Endothelial cell (in vitro differentiated cells): ENCODE results near the gene CSF1R. TPM values are rescaled to one million over a fixed set of nuclear protein-coding genes. Genes with fewer than 3 reads are reported as not detected.

Source experiments
- DNase-seq: peaks from one replicate; pipeline ENCODE4 v3.0.0; 2021; ENCODE audit warnings: low spot score
- H3K27ac Mint-ChIP-seq: one replicate; pipeline ENCODE4 v1.8.0; 2021; ENCODE audit warnings: mixed read lengths, inconsistent platforms; ENCODE audit not compliant: unreplicated experiment
- H3K27me3 Mint-ChIP-seq: one replicate; pipeline ENCODE4 v1.8.0; 2021; ENCODE audit warnings: mild to moderate bottlenecking, moderate library complexity, mixed read lengths, inconsistent platforms; ENCODE audit not compliant: unreplicated experiment
- H3K36me3 Mint-ChIP-seq: one replicate; pipeline ENCODE4 v1.8.0; 2021; ENCODE audit warnings: mild to moderate bottlenecking, low read depth, mixed read lengths, inconsistent platforms; ENCODE audit not compliant: unreplicated experiment
- H3K4me1 Mint-ChIP-seq: one replicate; pipeline ENCODE4 v1.8.0; 2021; ENCODE audit warnings: mild to moderate bottlenecking, mixed read lengths, inconsistent platforms; ENCODE audit not compliant: unreplicated experiment
- H3K4me3 Mint-ChIP-seq: one replicate; pipeline ENCODE4 v1.8.0; 2021; ENCODE audit warnings: mild to moderate bottlenecking, mixed read lengths, inconsistent platforms; ENCODE audit not compliant: unreplicated experiment
- H3K9me3 Mint-ChIP-seq: one replicate; pipeline ENCODE4 v1.8.0; 2021; ENCODE audit warnings: mixed read lengths, inconsistent platforms; ENCODE audit not compliant: unreplicated experiment
- total RNA-seq: library from RNA; stranded (reverse); fragmentation: NEBNext Ultra II Directional; extraction: Animal tissue kit (Norgen Biotek cat#: 25700); gene quantifications from one replicate; pipeline ENCODE4 v1.2.1, GENCODE V29; 2021; ENCODE audit not compliant: unreplicated experiment
- TF ChIP-seq, protein P1 (sequence below): fragments of 200-600 bp; sonication (generic); IDR thresholded peaks from one replicate; pipeline ENCODE4 v1.5.0; 2021; ENCODE audit warnings: antibody characterized with exemption; ENCODE audit not compliant: unreplicated experiment

The CSF1R gene
- total RNA-seq, 1 donor from 2014 or later = 2.7 TPM

DNA sequence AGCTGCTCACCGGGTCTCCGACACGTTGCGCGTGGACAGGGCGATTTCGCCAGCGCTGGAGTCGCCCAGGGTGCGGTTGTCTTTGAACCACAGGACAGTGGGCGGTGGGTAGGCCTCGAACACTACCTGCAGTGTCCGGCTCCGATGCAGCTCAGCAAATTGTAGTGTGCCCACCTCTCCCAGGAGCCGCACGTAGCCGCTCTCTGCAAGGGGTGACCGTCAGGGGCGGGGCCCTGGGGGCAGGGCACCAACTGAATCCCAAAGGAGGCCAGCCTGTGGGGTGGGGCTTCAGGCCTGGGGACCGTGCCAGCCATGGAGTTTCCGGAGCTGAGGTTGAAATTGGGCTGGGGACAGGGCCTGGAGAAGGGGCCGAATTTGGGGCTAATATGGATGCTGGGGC is 46.4 kb upstream of the CSF1R start:
- no peak overlapping the region for H3K4me3 Mint-ChIP-seq
- H3K27me3 Mint-ChIP-seq = peaks cover 16% of the 10 kb centered on the region
- TF ChIP-seq, protein P1, sequence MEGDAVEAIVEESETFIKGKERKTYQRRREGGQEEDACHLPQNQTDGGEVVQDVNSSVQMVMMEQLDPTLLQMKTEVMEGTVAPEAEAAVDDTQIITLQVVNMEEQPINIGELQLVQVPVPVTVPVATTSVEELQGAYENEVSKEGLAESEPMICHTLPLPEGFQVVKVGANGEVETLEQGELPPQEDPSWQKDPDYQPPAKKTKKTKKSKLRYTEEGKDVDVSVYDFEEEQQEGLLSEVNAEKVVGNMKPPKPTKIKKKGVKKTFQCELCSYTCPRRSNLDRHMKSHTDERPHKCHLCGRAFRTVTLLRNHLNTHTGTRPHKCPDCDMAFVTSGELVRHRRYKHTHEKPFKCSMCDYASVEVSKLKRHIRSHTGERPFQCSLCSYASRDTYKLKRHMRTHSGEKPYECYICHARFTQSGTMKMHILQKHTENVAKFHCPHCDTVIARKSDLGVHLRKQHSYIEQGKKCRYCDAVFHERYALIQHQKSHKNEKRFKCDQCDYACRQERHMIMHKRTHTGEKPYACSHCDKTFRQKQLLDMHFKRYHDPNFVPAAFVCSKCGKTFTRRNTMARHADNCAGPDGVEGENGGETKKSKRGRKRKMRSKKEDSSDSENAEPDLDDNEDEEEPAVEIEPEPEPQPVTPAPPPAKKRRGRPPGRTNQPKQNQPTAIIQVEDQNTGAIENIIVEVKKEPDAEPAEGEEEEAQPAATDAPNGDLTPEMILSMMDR = no peak
- no peaks in the 10 kb centered on the region for H3K9me3 Mint-ChIP-seq
- DNase-seq = no peak
- H3K36me3 Mint-ChIP-seq = peaks cover 6% of the 10 kb centered on the region
- H3K27ac Mint-ChIP-seq = no peak overlapping the region
- peaks cover 56% of the 10 kb centered on the region for H3K4me1 Mint-ChIP-seq

DNA sequence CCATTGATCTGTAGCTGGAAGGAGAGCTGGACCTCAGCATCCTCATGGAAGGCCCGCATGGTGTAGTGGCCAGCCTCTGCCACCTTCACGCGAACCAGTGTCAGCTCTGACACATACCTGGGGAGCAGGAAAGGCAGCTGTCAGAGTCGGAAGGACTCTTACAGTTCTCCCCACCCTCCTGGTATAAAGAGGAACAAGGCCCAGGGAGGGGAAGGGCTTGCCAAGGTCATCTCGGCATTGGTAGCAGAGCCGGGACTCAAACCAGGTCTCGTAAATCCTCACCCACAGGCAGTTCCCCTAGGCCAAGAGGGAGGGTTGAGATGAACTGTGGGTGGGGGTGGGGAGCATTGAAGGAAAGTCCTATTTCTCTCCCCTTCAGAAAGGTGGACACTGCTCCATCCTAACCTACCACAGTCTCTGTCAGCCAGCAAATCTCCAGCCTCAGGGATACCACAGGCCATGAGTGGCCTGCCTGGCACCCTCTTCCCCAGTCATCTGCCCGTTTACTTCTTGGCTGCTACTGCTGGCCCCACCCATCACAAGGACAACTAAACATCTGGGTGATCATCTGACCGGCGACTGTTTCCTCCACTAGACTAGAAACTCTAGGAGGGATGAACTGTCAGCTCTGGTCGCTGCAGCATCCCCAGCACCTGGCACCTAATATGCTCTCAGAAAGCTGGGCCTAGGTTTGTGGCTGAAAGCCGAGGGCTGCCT is 45.8 kb upstream of the CSF1R start:
- Mint-ChIP-seq H3K9me3 (no peaks in the 10 kb centered on the region), H3K27ac (no peak overlapping the region), H3K4me3 (peak overlapping the region; percentile 0), H3K36me3 (peaks cover 6% of the 10 kb centered on the region), H3K4me1 (peaks cover 50% of the 10 kb centered on the region), H3K27me3 (peaks cover 16% of the 10 kb centered on the region)
- TF ChIP-seq, protein P1 = no peak
- DNase-seq = no peak

DNA sequence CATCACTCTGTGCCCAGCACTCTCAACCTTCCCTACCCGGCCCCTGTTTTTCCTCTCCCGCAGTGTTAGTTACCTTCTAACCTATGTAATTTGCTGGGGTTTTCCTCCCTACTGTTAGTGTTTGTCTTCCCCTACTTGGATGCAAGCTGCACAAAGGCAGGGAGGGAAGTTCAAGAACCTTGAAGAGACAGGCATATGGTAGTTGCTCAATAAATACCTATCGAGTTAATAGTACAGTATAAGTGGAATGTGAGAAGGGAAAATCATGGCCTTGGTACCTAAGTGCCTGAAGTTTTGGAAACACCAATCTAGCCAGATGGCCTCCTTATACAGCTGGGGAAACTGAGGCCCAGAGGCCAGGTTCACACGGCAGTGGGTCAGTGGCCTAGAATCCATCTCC is 45.1 kb upstream of the CSF1R start:
- Mint-ChIP-seq H3K9me3 (no peaks in the 10 kb centered on the region), H3K4me3 (no peak overlapping the region), H3K27ac (no peak overlapping the region), H3K27me3 (peaks cover 18% of the 10 kb centered on the region), H3K4me1 (peaks cover 44% of the 10 kb centered on the region), H3K36me3 (peaks cover 6% of the 10 kb centered on the region)
- TF ChIP-seq, protein P1 = no peak
- DNase-seq = no peak

DNA sequence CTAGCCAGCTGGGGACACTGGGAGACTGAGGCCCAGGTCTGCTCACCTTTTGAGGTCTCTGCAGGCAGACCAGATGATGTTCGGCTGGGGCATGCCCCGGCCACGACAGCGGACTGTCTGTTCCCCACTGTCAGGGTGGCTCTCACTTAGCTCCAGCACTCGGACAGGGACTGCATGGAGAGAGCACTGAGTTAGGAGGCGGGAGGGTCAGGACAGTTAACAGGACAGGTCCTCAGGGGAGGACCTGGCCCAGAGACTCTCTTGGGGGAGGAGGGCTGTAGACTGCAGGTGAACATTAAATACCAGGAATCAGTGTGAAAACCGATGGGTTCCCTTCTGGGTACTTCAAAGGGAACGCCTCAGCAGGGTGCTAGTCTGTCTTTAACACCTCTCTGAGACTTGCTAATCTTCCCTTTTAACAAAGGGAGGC is 44.2 kb upstream of the CSF1R start:
- H3K4me1 Mint-ChIP-seq = peaks cover 34% of the 10 kb centered on the region
- H3K27me3 Mint-ChIP-seq = peaks cover 16% of the 10 kb centered on the region
- no peaks in the 10 kb centered on the region for H3K9me3 Mint-ChIP-seq
- H3K4me3 Mint-ChIP-seq = no peak overlapping the region
- DNase-seq = no peak
- TF ChIP-seq, protein P1 = no peak
- peaks cover 6% of the 10 kb centered on the region for H3K36me3 Mint-ChIP-seq
- H3K27ac Mint-ChIP-seq = no peak overlapping the region

DNA sequence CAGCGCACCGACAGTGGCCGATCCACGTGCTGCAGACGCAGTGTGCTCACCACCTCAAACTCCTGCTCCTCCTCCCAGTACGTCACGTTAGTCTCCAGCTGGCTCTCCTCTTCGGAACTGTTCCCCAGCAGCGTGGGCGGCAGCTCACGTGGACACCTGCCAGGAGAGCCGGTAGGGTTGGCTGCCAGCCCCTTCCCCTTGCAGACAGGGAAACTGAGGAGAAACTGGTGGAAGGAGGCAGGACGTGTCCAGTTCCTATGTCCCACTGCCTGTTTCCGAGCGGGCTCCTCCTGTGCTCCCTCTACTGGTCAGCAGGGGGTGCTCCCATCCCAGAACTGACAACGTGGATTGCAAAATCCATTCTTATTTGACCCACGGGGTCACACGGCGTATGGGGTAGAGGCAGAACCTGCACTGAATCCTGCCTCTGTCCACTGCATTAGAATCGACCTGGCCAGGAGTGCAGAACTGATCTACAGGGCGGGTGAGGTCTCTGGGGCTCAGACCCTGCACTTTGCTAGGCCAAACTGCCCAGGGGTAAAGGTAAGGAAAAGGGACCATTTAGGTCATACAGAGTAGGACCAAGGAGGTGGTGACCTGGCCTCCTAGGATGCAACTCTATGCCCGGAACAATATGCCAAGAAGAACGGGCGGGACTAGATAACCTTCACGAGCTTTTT is 43.6 kb upstream of the CSF1R start:
- peak; percentile 84 for DNase-seq
- peaks cover 6% of the 10 kb centered on the region for H3K36me3 Mint-ChIP-seq

More for the DNA sequence above, 43.6 kb upstream of the CSF1R start:
- TF ChIP-seq, protein P1 = peak; percentile 85
- no peak overlapping the region for H3K27ac Mint-ChIP-seq
- no peak overlapping the region for H3K4me3 Mint-ChIP-seq
- peaks cover 15% of the 10 kb centered on the region for H3K27me3 Mint-ChIP-seq
- no peaks in the 10 kb centered on the region for H3K9me3 Mint-ChIP-seq
- H3K4me1 Mint-ChIP-seq = peaks cover 31% of the 10 kb centered on the region
